Non-pigmented ciliary epithelial cell (primary cell): ENCODE measurements around the gene VWF.

Source experiments
- DNase-seq: peaks from one replicate; pipeline ENCODE4 v3.0.0-alpha.2; 2010; ENCODE audit warnings: low read depth

Gene VWF

DNA sequence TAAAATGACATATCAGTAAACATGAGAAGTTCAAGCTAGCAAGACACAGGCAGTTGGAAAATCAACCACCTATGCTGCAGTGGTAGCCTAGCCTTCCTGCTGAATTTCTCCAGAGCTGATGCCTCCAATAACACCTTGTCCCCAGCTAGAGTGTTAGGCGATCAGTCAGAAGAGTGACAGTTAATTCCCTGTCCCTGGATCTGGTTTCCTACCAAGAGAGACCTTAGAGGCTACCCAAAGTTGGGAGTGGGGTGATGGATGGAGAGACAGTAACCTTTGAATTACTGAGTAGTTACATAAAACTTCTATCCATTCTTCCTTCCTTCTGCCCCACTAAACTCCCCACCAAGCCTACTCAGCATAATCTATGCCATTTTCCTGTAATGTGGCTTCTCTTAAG is 177.5 kb downstream of the VWF start:
- no peak for DNase-seq

DNA sequence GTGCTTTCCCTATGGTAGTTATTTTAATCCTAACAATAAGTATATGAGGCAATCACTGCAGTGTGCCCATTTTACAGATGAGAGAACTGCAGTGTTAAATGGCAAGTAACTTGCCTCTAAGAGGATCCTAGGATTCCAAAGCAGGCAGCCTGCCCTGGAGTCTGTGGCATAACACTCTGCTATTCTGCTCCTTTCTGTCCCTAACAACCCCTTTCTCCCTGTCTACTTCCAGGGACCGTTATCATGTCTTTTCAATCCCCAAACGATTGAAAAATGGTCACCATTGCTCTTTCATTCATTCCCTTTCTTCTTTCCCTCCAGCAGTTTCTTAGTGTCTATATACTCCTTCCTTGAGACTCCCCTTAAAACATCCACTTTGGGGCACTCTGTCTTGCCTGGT is 178.1 kb downstream of the VWF start:
- DNase-seq: no peak

DNA sequence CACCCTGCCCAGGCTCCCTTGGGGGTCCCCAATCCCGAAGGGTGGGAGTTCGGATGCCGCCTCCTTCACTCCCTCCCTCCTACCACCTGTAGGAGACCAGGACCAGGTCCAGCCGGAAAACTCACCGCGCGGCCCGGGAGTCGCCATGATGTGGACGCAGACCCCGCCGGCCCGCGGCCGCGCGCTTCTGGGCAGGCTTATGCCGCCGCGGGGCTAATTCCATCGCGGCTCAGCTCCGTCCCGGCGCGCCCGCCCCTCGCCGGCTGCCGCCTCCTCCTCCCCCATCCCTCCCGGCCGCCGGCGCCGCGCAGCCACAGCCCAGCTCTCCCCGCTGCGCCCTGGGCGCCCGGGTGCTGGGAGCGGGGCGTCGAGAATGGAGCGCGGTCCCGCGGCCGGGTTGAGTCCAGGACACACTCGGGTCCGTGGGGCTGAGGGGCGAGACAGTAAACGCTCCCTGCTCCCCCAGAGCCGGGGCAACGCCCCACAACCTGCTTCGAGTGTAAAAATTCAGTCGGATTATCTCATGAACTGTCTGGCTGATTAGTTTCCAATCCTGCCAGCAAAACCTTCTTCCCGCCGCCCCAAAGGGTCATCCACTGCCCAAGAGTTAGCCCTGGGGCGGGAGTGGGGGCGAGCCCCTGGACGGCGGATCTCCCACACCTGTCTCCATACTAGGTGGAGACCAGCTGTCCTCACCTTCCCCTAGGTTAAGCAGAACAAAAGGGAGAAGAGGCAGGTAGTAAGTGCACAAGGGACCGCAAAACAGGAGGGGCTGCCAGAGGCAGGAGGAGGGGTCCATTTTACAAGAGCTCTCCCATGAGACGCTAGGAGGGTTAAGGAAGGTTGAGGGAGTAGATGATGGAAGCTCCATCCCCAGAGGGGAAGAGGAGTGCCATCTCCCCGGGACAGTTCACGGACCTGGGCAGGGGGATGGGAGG is 179.1 kb downstream of the VWF start, which contains the start of gene ANO2:
TSS of gene ANO2 (minus strand) at position 189 of the 938 bp plus-strand sequence. CDS start at position 147, 42 bp downstream.
- DNase-seq: no peak

DNA sequence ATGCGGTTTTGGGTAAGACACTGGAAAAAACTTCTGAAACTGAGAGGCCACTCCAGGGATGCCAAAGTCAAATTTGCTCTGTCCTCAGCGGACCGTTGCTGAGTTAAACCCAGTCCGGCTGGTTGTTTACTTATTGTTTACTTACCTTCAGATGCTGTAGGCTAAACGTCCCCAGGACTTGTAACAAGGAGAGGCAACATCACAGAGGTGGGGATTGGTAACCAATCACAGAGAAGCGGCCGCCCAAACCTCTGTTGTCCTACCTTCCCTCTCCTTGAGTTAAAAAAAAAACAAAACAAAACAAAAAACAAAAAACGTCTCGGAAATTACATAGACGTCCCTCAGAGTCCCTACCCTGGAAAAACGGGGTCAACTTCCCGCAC is 179.8 kb downstream of the VWF start:
- DNase-seq: no peak

DNA sequence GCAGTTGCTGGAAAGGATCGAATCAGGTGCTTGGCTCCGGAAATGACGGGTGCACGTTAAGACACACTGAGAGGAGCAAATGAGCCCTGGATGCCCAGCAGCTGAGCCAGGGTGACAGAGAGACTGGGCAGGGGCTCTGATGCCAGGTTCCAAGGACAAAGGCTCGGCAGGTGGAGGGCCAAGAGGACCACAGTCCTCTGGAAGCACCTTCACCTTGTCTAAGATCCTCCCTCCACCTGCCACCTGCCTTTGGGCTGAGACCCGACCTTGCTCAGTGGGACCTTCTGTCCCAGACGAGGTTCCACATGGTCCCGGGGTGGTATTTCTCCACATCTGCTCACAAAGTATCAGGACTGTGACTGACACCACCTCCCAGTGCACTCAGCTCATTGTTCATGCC is 180.4 kb downstream of the VWF start:
- DNase-seq: no peak

DNA sequence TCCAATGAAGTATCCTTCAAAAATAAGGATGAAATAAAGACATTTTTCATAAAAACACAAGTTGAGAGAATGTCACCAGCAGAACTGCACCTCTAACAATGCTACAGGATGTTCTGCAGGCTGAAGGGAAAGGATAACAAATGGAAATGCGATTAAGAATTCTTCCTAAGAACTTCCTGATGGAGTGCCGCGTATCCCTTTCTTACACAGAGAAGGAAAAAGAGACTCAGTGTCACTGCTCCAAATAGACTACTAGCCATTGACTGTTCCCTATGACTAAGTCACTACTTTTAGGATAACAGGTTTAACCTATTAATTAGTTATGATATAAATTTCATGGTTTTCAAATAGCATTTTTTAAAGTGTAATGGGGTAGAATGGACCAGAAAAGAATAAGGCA is 182.6 kb downstream of the VWF start:
- DNase-seq: no peak

DNA sequence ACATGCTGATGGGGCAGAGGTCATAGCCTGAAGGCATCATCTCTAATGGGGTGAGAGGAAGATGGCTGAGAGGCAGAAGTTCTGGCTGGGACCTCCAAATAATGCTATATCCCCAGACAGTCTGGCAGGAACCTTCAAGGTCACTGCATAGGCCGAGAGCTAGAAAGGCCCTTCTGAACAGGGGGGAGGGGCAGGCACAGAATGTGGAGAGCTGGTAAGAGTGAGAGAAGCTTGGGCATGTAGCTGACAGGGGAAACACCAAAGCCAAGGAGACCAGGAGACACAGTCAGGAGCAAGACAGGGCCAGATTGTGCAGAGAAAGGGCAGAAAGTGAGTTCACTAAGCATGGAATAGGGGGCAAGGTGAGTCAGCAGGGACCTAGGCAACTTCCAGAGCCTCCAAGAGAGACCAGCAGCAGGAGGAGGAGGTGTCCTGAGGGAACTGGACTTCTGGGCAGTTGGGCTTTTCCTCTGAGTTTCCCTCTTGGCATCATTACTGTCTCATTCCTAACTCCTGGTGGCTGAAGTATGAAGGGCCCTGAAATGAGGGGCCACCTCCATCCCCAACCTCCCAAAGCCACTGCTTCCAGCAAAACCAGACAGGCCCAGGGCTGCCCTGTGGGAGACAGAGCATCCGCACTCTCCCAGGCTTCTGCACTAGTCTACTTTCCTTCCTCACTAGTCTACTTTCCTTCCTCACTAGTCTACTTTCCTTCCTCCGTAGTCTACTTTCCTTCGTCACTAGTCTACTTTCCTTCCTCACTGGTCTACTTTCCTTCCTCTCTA is 196.5 kb downstream of the VWF start:
- no peak for DNase-seq

DNA sequence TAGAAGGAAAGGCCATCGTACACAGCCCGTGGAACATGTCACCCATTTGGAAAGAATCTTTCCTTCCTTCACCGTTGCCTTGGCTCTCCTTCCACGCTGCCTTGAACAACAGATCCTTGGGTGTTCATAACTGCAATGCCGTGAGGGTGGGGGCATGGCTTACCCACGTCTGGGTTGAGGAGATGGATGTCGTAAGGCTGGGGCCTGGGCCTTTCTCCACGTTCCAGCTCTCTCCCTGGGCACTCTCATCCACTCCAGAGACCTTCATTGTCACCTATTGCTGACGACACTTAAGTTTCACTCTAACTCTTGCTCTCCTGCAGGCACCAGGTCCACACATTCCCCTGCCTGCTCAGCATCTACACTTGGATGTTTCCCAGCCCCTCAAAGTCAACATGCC is 198.8 kb downstream of the VWF start:
- DNase-seq: no peak

DNA sequence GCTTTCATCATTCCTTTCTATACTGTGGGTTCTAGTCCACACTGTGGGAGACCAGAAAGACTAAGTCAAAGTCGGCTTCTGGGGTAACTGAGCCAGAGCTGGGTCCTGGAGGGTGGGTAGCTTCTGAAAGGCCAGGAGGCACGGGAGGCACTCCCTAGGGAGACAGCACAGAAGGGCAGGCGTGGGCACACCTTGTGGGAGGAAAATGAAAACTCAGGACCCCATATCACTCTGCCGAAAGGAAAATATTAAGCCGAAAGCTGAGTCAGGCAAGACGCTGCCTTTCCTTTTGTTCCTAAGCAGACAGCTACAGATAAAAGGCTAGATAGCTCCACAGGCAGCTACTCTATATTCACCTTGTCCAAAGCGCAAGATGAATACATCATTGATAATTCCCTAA is 200.1 kb downstream of the VWF start:
- no peak for DNase-seq

DNA sequence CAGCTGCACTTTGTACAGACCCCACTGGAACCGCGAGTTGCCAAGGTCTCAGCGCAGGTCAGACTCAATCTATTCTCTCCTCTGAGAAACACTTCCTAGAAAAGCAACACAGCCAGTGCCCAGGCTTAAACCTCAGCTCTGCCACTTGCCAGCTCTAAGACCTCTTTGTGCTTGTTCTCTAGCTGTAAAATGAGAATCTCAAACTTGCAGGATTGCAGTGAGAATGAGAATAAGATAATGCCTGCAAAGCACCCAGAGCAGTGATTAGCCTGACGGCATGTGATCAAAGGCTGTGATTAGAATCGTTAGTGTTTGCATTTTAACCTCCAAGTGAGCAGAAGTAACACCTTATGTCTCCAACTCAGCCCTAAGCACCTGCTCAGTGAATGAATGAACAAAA is 200.7 kb downstream of the VWF start:
- no peak for DNase-seq

DNA sequence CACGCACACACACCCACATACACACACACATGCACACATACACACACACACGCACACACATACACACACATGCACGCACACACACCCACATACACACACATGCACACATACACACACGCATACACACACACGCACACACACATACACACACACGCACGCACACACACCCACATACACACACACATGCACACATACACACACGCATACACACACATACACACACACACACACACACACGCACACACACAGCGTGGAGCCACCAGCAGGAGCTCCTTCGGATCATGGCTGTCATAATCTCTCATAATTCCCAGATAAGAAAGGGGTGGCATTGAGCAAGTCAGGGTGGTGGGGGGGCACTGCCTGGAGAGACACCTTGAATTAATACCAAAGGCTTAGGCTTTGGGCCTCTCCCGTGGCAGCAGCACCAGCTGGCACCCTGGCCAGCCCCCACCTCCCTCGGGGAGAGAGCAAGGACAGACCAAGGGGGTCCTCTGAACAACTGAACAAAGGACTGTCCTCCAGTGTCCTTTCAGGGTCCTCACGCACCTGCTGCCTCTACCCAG is 201.3 kb downstream of the VWF start:
- no peak for DNase-seq

DNA sequence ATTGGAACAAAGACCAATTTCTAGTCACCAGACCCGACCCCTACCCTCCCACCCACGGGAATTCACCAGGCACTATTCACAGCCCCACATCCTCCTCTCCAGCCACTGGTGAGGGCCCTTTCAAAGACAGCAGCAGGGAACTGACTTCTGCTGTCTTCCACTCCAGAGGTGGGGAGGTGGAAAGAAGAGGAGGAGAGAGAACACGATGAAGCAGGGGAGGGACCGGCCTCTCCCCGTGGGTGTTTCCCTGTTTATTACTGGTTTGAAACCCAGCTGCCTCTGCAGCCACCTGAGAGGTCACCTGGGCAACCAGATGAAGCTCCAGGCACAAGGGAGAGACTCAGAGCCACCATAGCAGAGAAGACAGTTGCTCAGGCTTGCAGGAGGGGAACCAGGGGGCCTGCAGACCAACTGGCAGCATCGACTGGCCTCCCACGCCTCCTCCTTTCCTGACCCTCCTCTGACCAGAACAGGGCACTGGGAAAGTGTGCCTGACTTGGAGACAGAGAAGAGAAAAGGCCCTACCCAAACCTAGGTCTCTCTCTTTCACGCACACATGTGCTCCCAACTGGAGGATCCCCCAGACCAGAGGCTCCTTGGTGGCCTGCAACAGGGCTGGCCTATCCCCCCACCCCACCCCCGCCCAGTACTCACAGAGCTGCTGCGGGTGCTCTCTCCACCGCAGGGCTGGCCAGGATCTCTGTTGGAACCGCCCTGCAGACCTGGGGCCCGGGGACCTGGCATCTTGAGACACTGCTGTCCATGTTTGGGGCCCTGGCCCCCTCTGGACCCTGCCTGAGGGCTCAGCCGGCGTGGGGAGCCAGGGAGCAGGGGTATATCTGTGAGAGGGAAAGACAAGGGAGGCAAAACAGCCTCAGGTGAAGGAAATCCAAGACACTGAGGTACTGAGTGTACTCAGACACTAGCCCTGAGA is 202.2 kb downstream of the VWF start:
- DNase-seq: no peak

DNA sequence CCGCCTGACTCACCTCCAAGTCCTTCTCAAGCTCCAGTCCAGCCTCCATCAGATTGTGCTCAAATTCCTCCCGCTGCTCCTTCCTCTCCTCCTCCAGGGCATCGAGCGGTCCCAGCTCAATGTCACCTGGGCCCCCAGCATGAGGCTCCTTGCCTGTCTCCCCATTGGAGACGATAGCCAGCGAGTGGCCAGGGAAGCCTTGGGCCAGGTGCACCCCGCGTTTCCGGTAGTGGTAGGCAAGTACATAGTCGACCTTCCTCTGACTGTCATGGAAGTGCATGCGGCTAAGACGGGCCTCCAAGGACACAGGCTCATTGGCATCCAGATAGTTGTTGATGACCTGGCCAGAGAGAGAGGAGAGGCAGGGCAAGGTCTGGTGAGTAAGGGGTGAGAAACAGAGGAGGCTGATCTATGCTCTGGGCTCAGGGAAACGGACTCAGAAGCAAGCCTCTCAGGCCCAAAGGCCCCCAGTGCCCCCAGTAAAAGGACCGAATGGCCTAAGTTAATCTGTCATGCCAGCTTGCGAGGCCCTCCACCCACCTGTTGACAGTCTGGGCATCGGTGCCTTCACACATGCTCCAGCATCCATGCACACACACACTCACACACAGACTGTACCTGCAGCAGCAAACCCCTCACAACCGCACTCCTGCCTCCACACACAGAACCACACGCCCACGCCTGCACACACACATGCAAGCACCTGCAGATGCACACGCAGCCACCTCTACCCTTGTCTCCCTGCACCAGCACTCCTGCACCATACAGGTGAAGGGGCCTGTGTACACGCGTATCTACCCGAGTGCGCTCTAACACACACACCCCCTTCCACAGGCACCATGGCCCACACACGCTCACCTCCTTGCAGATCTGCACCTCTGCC is 203.2 kb downstream of the VWF start:
- DNase-seq: no peak

DNA sequence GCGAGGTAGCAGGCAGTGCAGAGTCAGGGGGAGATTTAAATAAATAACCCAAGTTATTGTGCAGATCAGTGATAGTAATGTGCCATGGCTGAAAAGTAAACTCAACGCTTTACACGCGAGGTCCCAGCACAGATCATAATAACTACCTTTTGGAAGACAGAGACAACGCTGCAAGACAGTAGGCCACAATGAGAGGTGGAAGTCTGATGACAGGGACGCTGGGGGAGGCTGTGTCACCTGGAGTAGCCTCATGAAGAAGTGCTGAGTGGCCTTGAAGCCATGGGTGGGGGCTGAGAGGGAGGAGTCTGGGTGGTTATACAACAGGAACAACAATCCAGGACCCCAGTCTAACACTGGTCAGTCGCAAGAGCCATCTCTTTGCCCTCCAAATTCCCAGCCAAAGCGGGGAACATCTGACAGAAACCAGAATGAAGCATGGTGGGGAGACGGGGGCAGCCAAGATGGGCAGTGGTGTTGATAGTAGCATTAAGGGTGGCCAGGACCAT is 207.6 kb downstream of the VWF start:
- no peak for DNase-seq

DNA sequence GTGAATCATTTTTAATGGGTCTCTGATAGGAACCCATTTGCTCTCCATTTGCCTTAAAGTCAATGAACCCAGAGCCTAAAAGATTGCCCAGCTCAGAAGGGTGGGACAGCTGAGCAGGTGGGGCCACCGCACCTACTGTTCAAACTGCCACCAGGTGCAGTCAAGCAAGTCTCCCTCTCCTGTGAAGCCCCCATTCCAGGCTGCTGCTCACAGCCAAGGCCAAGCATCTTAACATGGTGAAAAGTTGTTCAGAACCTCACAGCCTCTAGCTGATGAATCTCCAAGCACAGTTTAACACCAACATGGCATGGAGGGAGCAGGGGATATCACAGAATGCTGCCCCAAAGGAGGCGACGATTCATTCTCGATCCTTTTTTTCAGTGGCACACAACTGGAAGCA is 209.0 kb downstream of the VWF start:
- no peak for DNase-seq

DNA sequence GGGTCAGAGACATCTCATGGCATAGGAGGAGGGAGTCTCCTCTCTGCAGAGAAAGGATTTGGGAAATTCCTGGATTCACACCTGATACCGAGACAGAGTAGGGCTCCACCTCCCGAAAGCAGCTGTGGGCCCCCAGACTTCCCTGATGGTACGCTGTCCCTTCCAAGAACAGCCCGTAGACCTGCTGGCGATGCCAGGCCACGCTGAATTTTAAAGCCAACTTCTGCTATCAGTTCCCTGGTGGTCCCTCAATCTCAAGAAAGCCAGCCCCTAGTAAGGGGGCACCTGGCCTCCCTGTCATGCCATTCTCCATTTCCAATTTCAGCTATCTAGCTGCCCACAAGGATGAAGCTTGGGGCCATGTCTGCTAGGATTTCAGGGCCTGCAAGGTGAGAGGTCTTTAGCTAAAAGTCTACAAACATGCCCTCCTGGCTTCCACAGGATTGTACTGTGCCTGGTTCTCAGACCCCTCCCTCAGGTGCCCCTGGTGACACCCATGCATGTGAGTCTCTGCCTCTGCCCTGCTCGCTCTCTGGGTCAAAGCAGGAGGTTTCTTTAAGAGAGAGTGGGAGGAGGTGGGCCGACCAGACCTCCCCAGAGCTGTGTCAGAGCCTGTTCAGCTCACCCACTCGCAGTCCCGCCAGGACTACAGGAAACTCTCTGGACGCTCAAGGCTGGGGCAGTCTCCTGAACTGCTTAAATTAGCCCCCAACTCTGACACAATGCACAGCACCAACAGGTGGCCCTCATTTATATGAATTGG is 209.9 kb downstream of the VWF start:
- no peak for DNase-seq

DNA sequence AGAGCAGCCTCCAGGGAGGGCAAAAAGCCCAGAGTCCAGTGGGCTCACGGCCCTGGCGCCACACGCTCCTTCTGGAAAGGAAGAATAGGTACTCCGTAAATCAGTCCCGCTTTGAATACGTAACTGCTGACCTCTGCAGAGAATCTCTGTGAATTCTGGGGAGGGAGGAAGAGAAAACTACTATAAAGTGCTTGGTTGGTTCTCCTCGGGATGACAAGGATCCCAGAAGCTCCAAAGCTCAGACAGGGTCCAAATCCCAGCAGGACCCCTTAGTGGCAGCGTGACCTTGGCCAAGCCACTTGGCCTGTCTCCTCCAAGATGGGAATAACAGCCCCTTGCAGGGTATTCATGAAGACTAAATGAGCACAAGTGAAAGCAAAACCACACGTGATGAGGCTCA is 211.1 kb downstream of the VWF start:
- no peak for DNase-seq

DNA sequence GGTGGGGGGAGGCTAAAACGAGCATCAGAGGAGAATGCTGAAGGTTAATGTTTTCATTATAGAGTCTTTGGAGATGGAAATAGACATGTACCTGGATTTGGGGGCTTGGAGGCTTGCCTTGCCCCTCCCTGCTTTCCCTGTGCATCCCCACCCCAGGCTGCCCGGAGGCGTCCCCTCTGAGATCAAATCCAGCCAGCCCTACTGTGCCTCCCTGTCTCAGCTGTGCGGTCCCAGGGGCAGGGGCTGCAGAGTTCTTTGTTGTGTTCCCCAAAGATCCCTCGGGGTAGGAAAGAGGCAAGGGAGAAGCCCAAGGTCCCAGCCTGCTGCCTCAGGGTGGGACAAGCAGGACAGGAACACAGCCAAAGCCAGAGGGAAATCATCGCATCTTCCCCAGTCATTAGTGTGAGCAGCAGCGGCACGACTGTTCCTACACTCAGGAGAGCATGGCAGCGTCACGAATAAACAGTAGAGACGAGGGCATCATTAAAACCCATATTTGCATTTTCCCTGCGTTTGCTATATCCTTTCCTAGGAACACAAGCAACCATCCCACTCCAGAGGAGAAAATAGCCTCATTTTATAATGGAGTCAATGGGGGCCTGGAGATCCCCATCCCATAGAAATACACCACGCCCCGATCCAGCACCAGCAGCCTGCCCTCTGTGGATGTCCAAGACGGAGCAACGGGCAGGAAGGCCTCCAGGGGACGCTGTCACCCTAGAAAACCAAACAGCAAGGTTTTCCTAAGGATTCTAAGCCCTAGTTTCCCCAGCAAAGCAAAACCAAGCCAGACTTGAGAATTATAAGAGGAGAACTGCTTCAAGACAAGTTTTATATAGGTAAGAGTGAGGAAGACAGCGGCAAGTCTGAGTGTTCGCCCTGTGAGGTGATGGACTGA is 211.8 kb downstream of the VWF start:
- DNase-seq: no peak

DNA sequence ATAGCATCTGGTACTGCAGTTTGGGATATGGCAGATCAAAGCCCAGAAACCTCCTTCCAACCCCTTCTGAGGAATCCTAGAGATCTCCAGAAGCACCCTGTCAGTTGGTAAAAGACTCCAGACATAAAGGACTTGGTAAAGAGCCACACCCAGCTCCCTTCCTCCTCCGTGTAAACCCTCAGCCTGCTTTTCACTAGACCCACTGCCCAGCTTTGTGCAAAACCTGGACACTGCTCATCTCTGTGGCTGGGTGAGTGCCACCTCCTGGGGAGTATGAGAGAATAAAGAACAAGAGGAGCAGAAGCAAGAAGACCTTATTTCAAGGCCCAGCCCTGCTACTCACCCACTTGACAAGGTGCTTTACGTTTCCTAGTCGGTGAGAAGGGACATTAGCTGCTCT is 212.5 kb downstream of the VWF start:
- no peak for DNase-seq
